Thyroid gland (tissue), 4 donors: ENCODE results near the gene RNF17. TPM values are rescaled to one million over a fixed set of nuclear protein-coding genes. Genes with fewer than 3 reads are reported as not detected.

Experiments
- DNase-seq, 2 donors: peaks; one replicate each; pipeline ENCODE4 v3.0.0-alpha.2; 2019
- H3K27ac ChIP-seq, 3 donors: fragments of 200-600 bp; sonication (generic); 1 replicate in 2 of 3; 2 replicates in 1 of 3; pipeline ENCODE4 v1.5.1; 2016 to 2019; ENCODE audit warnings: mild to moderate bottlenecking in 1 of 3, moderate library complexity in 1 of 3
- H3K27me3 ChIP-seq: fragments of 200-600 bp; sonication (generic); one replicate; pipeline ENCODE4 v1.5.1; 2019
- H3K36me3 ChIP-seq, 2 donors: fragments of 200-600 bp; sonication (generic); one replicate each; pipeline ENCODE4 v1.5.1; 2016 to 2019
- H3K4me1 ChIP-seq, 2 donors: fragments of 200-600 bp; sonication (generic); one replicate each; pipeline ENCODE4 v1.5.1; 2017 to 2019
- H3K4me3 ChIP-seq, 3 donors: fragments of 200-600 bp; sonication (generic); replicated peaks in 1 of 3; 1 replicate in 2 of 3; 2 replicates in 1 of 3; pipeline ENCODE4 v1.5.1; 2016; ENCODE audit warnings: mild to moderate bottlenecking in 1 of 3
- H3K9me3 ChIP-seq: fragments of 200-600 bp; sonication (generic); one replicate; pipeline ENCODE4 v1.5.1; 2017
- CTCF ChIP-seq, 6 experiments: fragments of 200-600 bp in 3 of 6; fragments of 450-650 bp in 3 of 6; sonication (generic) in 3 of 6; IDR thresholded peaks; one replicate each; pipeline ENCODE4 v1.5.1; 2016 to 2019; ENCODE audit warnings: antibody characterized with exemption in 6 of 6, mild to moderate bottlenecking in 2 of 6, inconsistent platforms in 1 of 6, moderate library complexity in 1 of 6
- POLR2A ChIP-seq, 2 donors: fragments of 450-650 bp; IDR thresholded peaks; one replicate each; pipeline ENCODE4 v1.6.1; 2017; ENCODE audit warnings: antibody characterized with exemption in 2 of 2, mild to moderate bottlenecking in 2 of 2, moderate library complexity in 1 of 2
- WGBS, 2 donors: methylation state at CpG; one replicate each; pipeline ENCODE4 v1.1.5; 2017; 5-methylcytosine and 5-hydroxymethylcytosine counted together
- intact Hi-C: fragments of 100-400 bp; cut with DNase I; formaldehyde crosslinking; loops from one replicate; pipeline ENCODE4 v1.15.1; 2023
- total RNA-seq, 4 donors: library from RNA; depleted of rRNA; stranded (reverse); fragments of >200 nt; gene quantifications; one replicate each; pipeline ENCODE4 v1.2.3, GENCODE V29; 2016

RNF17 gene
- total RNA-seq, 4 donors from 2014 or later, result 0.11 to 0.83 (median 0.13) TPM; not detected in 1

- H3K4me1 ChIP-seq, result no peaks in the 10 kb centered on the region
- TF ChIP-seq CTCF (IDR thresholded peaks at IDR 0.05) (no peak), POLR2A (IDR thresholded peaks at IDR 0.05) (no peak)
- no peak overlapping the region for H3K4me3 ChIP-seq
- intact Hi-C loops, result no loop called here
- no peaks in the 10 kb centered on the region for H3K27me3 ChIP-seq
- H3K36me3 ChIP-seq, result no peaks in the 10 kb centered on the region
- WGBS, 2 donors, result 79 to 89% methylated on average over 4 of the region's 4 CpGs
- no peak overlapping the region for H3K27ac ChIP-seq
- DNase-seq, result no peak
- H3K9me3 ChIP-seq, result no peaks in the 10 kb centered on the region
Observed at GRCh38 chr13:24734950-24735349, 29.0 kb upstream of the RNF17 start.

- H3K27ac ChIP-seq, result no peak overlapping the region
- TF ChIP-seq POLR2A (IDR thresholded peaks at IDR 0.05), result no peak
- TF ChIP-seq CTCF (IDR thresholded peaks at IDR 0.05), result no peak
- no peak overlapping the region for H3K4me3 ChIP-seq
- 82 to 87% methylated on average over 6 of the region's 6 CpGs for WGBS, 2 donors
- H3K27me3 ChIP-seq, result no peaks in the 10 kb centered on the region
- DNase-seq, result no peak
- H3K36me3 ChIP-seq, result no peaks in the 10 kb centered on the region
- H3K4me1 ChIP-seq, result no peaks in the 10 kb centered on the region
- no peaks in the 10 kb centered on the region for H3K9me3 ChIP-seq
- intact Hi-C loops, result no loop called here
Observed at GRCh38 chr13:24737042-24737441, 26.9 kb upstream of the RNF17 start.

- no peaks in the 10 kb centered on the region for H3K4me1 ChIP-seq
- TF ChIP-seq CTCF (IDR thresholded peaks at IDR 0.05) (no peak), POLR2A (IDR thresholded peaks at IDR 0.05) (no peak)
- 88 to 99% methylated on average over 5 of the region's 5 CpGs for WGBS, 2 donors
- DNase-seq, result no peak
- H3K4me3 ChIP-seq, result no peak overlapping the region
- no peaks in the 10 kb centered on the region for H3K9me3 ChIP-seq
- no peaks in the 10 kb centered on the region for H3K36me3 ChIP-seq
- no peaks in the 10 kb centered on the region for H3K27me3 ChIP-seq
- intact Hi-C loops, result no loop called here
- no peak overlapping the region for H3K27ac ChIP-seq
Observed at GRCh38 chr13:24738366-24738847, 25.6 kb upstream of the RNF17 start.

- intact Hi-C loops, result no loop called here
- H3K9me3 ChIP-seq, result no peaks in the 10 kb centered on the region
- no peak for DNase-seq
- no peaks in the 10 kb centered on the region for H3K27me3 ChIP-seq
- no peak overlapping the region for H3K27ac ChIP-seq
- 94 to 95% methylated on average over 11 to 12 of the region's 12 CpGs for WGBS, 2 donors
- no peaks in the 10 kb centered on the region for H3K4me1 ChIP-seq
- no peaks in the 10 kb centered on the region for H3K36me3 ChIP-seq
- no peak overlapping the region for H3K4me3 ChIP-seq
- TF ChIP-seq POLR2A (IDR thresholded peaks at IDR 0.05) (no peak), CTCF (IDR thresholded peaks at IDR 0.05) (no peak)
Observed at GRCh38 chr13:24740014-24740890, 23.7 kb upstream of the RNF17 start.

- Histone ChIP-seq H3K4me1 (no peaks in the 10 kb centered on the region), H3K27ac (no peak overlapping the region), H3K9me3 (no peaks in the 10 kb centered on the region), H3K4me3 (no peak overlapping the region), H3K27me3 (no peaks in the 10 kb centered on the region), H3K36me3 (no peaks in the 10 kb centered on the region)
- DNase-seq, result no peak
- peak in 1 of 6 experiments; percentile 12 for TF ChIP-seq CTCF (IDR thresholded peaks at IDR 0.05)
- TF ChIP-seq POLR2A (IDR thresholded peaks at IDR 0.05), result no peak
- intact Hi-C loops, result no loop called here
- 90 to 98% methylated on average over 6 to 9 of the region's 11 CpGs for WGBS, 2 donors
Observed at GRCh38 chr13:24741016-24741662, 22.8 kb upstream of the RNF17 start.
